ENCODE measurements around the gene NNMT.

The NNMT gene

GRCh38 chr11:114263513-114264170 lies 32.6 kb upstream of the NNMT start:
- DNase-seq (ENCODE audit: low read depth, low spot score), result no peak

GRCh38 chr11:114264381-114264780 lies 31.8 kb upstream of the NNMT start:
- DNase-seq (ENCODE audit: low read depth, low spot score), result no peak

- no peak for DNase-seq (ENCODE audit: low read depth, low spot score)
These were observed 30.9 kb upstream of the NNMT start for GRCh38 chr11:114265122-114265878.

GRCh38 chr11:114269498-114269897 lies 26.7 kb upstream of the NNMT start:
- DNase-seq (ENCODE audit: low read depth, low spot score), result no peak

GRCh38 chr11:114270531-114271270 lies 25.5 kb upstream of the NNMT start:
- DNase-seq (ENCODE audit: low read depth, low spot score), result no peak

DNA sequence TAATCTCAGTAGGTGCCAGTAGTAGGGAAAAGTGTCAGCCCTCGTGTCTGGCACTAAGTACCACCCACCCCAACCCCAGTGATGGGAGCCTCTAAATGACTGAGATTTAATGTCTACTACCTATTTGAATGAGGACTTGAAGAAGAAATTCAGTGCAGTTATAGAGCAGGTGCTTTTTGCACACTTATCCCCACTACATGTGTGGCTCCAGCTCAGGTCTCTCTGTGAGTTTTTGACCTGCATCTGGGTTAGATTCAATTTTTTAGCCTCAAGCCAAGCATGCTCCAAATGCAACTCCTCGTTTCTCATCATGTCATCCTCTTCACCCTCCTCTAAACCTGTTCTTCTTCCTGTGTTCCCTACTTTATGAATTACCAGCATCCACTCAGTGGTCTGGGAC lies 24.9 kb upstream of the NNMT start:
- DNase-seq (ENCODE audit: low read depth, low spot score), result no peak

DNA sequence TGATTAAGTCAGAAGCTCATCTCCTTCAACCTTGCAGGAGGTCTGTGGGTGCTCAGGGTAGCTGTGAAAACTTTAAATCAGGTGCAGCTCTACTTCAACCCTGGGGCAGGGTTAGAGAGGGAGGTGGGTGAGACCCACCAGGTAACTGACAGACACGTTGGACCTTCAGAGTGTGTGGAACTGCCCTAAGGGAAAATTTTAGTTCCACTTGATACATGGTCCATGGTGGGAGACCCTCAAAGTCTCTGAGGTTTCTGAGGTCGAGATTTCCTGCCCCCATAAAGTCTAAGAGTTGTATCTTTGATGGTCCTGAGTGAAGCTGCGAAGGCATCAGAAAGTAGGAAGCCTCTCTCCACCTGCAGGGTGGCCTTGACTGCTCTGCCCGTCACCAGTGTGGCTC lies 23.9 kb upstream of the NNMT start:
- no peak for DNase-seq (ENCODE audit: low read depth, low spot score)

GRCh38 chr11:114273071-114273470 lies 23.1 kb upstream of the NNMT start:
- DNase-seq (ENCODE audit: low read depth, low spot score), result no peak

GRCh38 chr11:114273890-114274635 lies 22.1 kb upstream of the NNMT start:
- no peak for DNase-seq (ENCODE audit: low read depth, low spot score)

DNA sequence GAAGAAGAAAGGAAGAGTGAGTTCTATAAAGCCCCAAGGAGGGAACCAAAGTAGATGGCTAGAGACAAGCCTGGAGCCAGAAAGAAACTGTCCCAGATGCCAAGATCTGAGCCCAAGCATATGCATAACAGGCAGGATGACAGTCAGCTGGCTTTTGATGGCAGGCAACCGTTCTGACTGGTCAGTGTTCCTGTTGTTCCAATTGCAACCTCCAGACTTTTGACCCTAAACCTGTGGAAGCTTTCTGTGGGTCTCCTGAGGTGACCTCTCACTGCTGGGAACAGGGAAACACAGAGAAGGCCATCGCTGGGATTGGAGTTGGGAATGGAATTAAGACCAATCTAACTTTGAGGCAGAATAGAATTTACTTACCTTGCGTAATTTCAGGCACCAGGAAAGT lies 21.6 kb upstream of the NNMT start:
- DNase-seq (ENCODE audit: low read depth, low spot score), result no peak

GRCh38 chr11:114275280-114275679 lies 20.9 kb upstream of the NNMT start:
- no peak for DNase-seq (ENCODE audit: low read depth, low spot score)

- no peak for DNase-seq (ENCODE audit: low read depth, low spot score)
These were observed 20.1 kb upstream of the NNMT start for GRCh38 chr11:114276077-114276476.

GRCh38 chr11:114277637-114278341 lies 18.4 kb upstream of the NNMT start:
- no peak for DNase-seq (ENCODE audit: low read depth, low spot score)

GRCh38 chr11:114278342-114279065 lies 17.7 kb upstream of the NNMT start:
- DNase-seq (ENCODE audit: low read depth, low spot score), result no peak

DNA sequence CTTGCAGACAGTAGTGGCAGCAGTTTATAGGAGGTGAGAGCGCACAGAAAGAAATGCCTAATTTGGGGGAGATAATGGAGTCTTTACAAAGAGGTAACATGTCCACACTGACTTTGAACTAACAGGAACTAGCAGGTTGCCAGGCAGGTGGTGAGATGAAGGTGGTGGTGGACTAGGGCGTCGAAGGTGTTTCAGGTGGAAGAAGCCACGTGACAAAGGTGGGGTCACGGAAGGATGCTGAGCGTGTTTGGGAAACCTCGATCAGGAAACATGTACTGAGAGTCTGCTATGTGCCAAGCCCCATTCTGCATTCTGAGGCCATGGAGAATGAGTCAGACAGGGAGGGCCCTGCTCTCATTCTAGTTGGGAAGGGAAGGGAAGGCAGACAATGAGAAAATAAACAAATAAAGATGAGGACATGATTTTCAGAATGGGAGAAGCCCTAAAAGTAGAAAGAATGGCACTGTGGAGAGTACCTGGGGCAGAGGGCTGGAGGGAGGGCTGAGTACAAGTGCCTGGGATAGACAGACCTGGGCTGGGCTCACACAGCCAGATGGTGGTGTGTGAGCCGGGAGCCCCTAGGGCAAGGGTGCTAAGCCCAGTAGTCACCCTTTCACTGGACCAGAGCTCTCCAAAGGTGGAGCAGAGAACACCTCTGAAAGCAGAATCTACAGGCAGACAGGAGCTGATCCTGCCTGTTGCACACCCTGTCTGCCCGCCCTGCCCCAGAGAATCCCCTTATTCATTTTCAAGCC lies 16.2 kb upstream of the NNMT start:
- DNase-seq (ENCODE audit: low read depth, low spot score), result no peak

DNA sequence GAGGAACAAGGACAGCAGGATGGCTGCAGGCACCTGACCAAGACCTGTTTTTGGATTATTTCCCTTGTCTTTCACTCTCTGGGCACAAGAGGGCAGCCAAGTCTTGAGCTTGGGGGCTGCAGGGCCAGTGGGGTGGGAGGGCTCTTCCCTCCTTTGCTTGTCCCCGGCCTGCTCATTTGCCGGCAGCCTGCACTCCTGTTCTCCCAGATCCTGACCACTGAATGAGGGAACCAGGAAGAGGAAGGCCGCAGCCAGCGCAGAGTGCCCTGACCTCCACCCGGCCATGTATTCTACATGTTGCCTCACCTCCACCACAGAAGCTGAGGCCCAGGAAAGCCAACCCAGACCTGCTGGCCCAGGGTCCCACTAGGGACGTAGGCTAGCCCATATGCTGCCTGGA lies 15.5 kb upstream of the NNMT start:
- DNase-seq (ENCODE audit: low read depth, low spot score), result no peak

DNA sequence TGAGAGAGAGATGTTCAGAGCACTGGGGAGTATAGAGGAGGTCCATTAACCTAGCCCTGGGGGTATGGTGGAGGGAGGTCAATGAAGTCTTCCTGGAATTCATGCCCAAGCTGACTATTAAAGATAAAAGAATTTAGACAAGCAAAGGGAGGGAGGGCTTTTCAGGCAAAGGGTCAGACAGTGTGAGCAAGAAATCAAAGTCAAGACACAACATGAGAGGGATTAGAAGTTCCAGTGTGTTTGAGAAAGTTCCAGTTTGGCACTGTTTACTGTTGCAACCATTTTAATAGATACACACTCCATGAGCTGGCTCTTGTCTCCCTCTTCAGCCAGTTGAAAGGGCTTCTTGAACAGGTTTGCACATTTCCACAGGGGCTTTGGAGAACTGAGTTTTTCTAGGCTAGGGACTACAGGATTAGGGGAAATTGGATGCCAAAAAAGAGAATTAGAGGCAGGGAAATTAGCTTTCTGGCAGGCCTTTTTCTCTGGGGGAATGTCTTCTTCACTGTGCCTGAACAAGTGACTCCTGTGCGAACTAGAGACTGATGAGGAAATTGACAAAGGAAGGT lies 14.7 kb upstream of the NNMT start:
- no peak for DNase-seq (ENCODE audit: low read depth, low spot score)

GRCh38 chr11:114282488-114282887 lies 13.7 kb upstream of the NNMT start:
- no peak for DNase-seq (ENCODE audit: low read depth, low spot score)

- DNase-seq (ENCODE audit: low read depth, low spot score), result no peak
These were observed 12.8 kb upstream of the NNMT start for GRCh38 chr11:114283422-114283821.

DNA sequence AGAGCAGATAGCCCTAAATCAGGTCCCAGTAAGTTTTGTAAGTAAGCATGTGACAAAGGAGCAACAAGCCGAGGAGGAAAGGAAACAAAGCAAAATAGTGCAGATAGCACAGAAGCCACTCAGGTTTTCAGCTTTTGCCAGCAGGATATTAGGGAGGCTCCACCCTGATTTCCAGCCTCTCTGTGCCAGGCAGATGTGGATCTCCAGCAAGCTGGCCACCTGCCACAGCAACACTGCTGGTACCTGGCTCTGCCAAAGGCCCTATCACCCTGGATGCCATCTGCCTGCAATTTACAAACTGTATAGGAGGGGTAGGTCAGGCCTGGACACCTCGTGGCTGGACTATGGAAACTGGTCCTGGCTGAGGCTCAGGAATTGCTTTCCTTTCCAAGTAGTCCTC lies 12.2 kb upstream of the NNMT start:
- DNase-seq (ENCODE audit: low read depth, low spot score), result no peak
